IMR-90 (cell line): ENCODE data around the gene ZDHHC3. TPM values are rescaled to one million over a fixed set of nuclear protein-coding genes. Genes with fewer than 3 reads are reported as not detected.
A peak's percentile ranks its signal among the peaks of the same experiment; 100 is the strongest.

ENCODE experiments used
- ATAC-seq: fragments of 200-7000 bp; cut with Tn5 transposase; 2 replicates; pipeline ENCODE4 v1.9.1; 2020; ENCODE audit warnings: low read depth, mild to moderate bottlenecking, moderate library complexity
- BruUV-seq: library from RNA; stranded (reverse); fragments of 400-500 nt; replicated peaks from 2 replicates; lab custom pipeline; 2021; lab: Mats Ljungman, UMichigan
- CTCF ChIA-PET: fragments of 300-600 bp; formaldehyde crosslinking; extraction: SDS; loops from one replicate; lab custom pipeline; 2021; ENCODE audit warnings: antibody characterized with exemption; lab: Yijun Ruan, JAX
- POLR2A ChIA-PET: fragments of 300-600 bp; sonication (Branson Sonifier 250); formaldehyde crosslinking; loops from one replicate; lab custom pipeline; 2022; ENCODE audit warnings: antibody characterized with exemption; ENCODE audit not compliant: unreplicated experiment; lab: Charles Lee
- DNase-seq: peaks from one replicate; pipeline ENCODE4 v3.0.0; 2013
- H2AFZ ChIP-seq: replicated peaks from 2 replicates; pipeline ENCODE3; 2013; ENCODE audit warnings: low read length, mild to moderate bottlenecking; ENCODE audit not compliant: poor library complexity
- H2AK5ac ChIP-seq: 2 replicates; pipeline ENCODE4 v1.6.1; 2013; ENCODE audit warnings: low read depth, low read length, inconsistent platforms
- H2AK9ac ChIP-seq: replicated peaks from 2 replicates; pipeline ENCODE3; 2013; ENCODE audit warnings: mild to moderate bottlenecking, low read depth, low read length, moderate library complexity; ENCODE audit not compliant: poor library complexity
- H2BK120ac ChIP-seq: 2 replicates; pipeline ENCODE4 v1.6.1; 2013; ENCODE audit warnings: low read depth, low read length, inconsistent platforms
- H2BK15ac ChIP-seq: 3 replicates; pipeline ENCODE4 v1.6.1; 2013; ENCODE audit warnings: low read depth, low read length, inconsistent platforms
- H2BK20ac ChIP-seq: 2 replicates; pipeline ENCODE4 v1.6.1; 2013; ENCODE audit warnings: low read depth, mild to moderate bottlenecking, inconsistent platforms, low read length, moderate library complexity
- H2BK5ac ChIP-seq: 2 replicates; pipeline ENCODE4 v1.6.1; 2013; ENCODE audit warnings: mild to moderate bottlenecking, low read depth, low read length, inconsistent platforms; ENCODE audit not compliant: poor library complexity, severe bottlenecking
- H3K14ac ChIP-seq: replicated peaks from 2 replicates; pipeline ENCODE4 v1.6.1; 2013; ENCODE audit warnings: low read depth, low read length, inconsistent platforms
- H3K18ac ChIP-seq: 2 replicates; pipeline ENCODE4 v1.6.1; 2013; ENCODE audit warnings: low read depth, low read length, control low read depth
- H3K23ac ChIP-seq: 2 replicates; pipeline ENCODE4 v1.6.1; 2013; ENCODE audit warnings: low read depth, low read length, inconsistent platforms
- H3K27ac ChIP-seq: 2 replicates; pipeline ENCODE4 v1.5.1; 2013; ENCODE audit warnings: mild to moderate bottlenecking, control low read depth, low read length; ENCODE audit not compliant: insufficient read depth
- H3K27me3 ChIP-seq: 2 replicates; pipeline ENCODE4 v1.6.1; 2013; ENCODE audit warnings: low read length; ENCODE audit not compliant: control insufficient read depth, insufficient read depth
- H3K36me3 ChIP-seq: 2 replicates; pipeline ENCODE4 v1.6.1; 2013; ENCODE audit warnings: low read length, mixed read lengths; ENCODE audit not compliant: control insufficient read depth, insufficient read depth
- H3K4ac ChIP-seq: 2 replicates; pipeline ENCODE4 v1.6.1; 2013; ENCODE audit warnings: low read depth, low read length, inconsistent platforms
- H3K4me1 ChIP-seq: 2 replicates; pipeline ENCODE4 v1.6.1; 2013; ENCODE audit warnings: low read length, mixed read lengths; ENCODE audit not compliant: control insufficient read depth, insufficient read depth
- H3K4me2 ChIP-seq: 2 replicates; pipeline ENCODE4 v1.6.1; 2013; ENCODE audit warnings: low read depth, mild to moderate bottlenecking, control low read depth, low read length, moderate library complexity
- H3K4me3 ChIP-seq: 2 replicates; pipeline ENCODE4 v1.5.1; 2013; ENCODE audit warnings: low read depth, mild to moderate bottlenecking, control low read depth, low read length, moderate library complexity; ENCODE audit not compliant: insufficient read depth
- H3K56ac ChIP-seq: 2 replicates; pipeline ENCODE4 v1.6.1; 2013; ENCODE audit warnings: low read length, inconsistent platforms; ENCODE audit not compliant: insufficient read depth; ENCODE audit errors: extremely low read depth
- H3K79me1 ChIP-seq, 2 experiments: 2 replicates each; pipeline ENCODE4 v1.6.1; 2013; ENCODE audit warnings: low read length in 2 of 2, inconsistent platforms in 1 of 2, low read depth in 1 of 2
- H3K9ac ChIP-seq: 2 replicates; pipeline ENCODE4 v1.6.1; 2013; ENCODE audit warnings: low read depth, low read length, control low read depth
- H3K9me1 ChIP-seq: 2 replicates; pipeline ENCODE4 v1.6.1; 2013; ENCODE audit warnings: low read length, inconsistent platforms; ENCODE audit not compliant: insufficient read depth
- H3K9me3 ChIP-seq: 2 replicates; pipeline ENCODE4 v1.6.1; 2013; ENCODE audit warnings: low read length; ENCODE audit not compliant: control insufficient read depth, insufficient read depth
- H4K20me1 ChIP-seq: 2 replicates; pipeline ENCODE4 v1.6.1; 2013; ENCODE audit warnings: low read length, inconsistent platforms; ENCODE audit not compliant: insufficient read depth
- H4K5ac ChIP-seq: 2 replicates; pipeline ENCODE4 v1.6.1; 2013; ENCODE audit warnings: mild to moderate bottlenecking, low read depth, low read length, control low read depth
- H4K8ac ChIP-seq, 2 experiments: 2 replicates each; pipeline ENCODE4 v1.6.1; 2013; ENCODE audit warnings: low read depth in 2 of 2, low read length in 2 of 2, control low read depth in 1 of 2, inconsistent platforms in 1 of 2
- H4K91ac ChIP-seq: 2 replicates; pipeline ENCODE4 v1.6.1; 2013; ENCODE audit warnings: low read depth, low read length, inconsistent platforms; ENCODE audit not compliant: insufficient read depth
- BHLHE40 ChIP-seq: fragments of 150-350 bp; IDR thresholded peaks from 2 replicates; pipeline ENCODE4 v1.6.1; 2016; ENCODE audit warnings: mild to moderate bottlenecking, low read depth, low read length
- MAFK ChIP-seq: IDR thresholded peaks from 2 replicates; pipeline ENCODE4 v1.6.1; 2012; ENCODE audit warnings: low read depth, low read length, improper control_type of control experiment
- POLR2A ChIP-seq: IDR thresholded peaks from 2 replicates; pipeline ENCODE4 v1.6.1; 2012; ENCODE audit warnings: mild to moderate bottlenecking, low read depth, low read length
- RFX5 ChIP-seq: IDR thresholded peaks from 2 replicates; pipeline ENCODE4 v1.8.0; 2012; ENCODE audit warnings: low read depth, mild to moderate bottlenecking, low read length, moderate library complexity
- WGBS, 2 experiments: methylation state at CpG; one replicate each; pipeline versions ENCODE4 v1.1.5 to v1.1.7; 2013; ENCODE audit warnings: missing lambda C conversion rate in 2 of 2; ENCODE audit not compliant: insufficient read length in 1 of 2; ENCODE audit errors: extremely low coverage in 2 of 2; 5-methylcytosine and 5-hydroxymethylcytosine counted together
- dilution Hi-C: fragments of 300-500 bp; cut with HindIII; formaldehyde crosslinking; loops from one replicate; pipeline ENCODE4 v1.14.3; 2018; ENCODE audit warnings: low sequenced_read_pairs; ENCODE audit not compliant: unreplicated experiment
- in situ Hi-C: fragments of 300-500 bp; cut with MboI; formaldehyde crosslinking; loops from 3 replicates; pipeline ENCODE4 v1.14.3; 2019; ENCODE audit warnings: low sequenced_read_pairs, inconsistent platforms, mixed read lengths
- intact Hi-C: fragments of 100-400 bp; cut with micrococcal nuclease; formaldehyde crosslinking; loops from 2 replicates; pipeline ENCODE4 v1.10.0; 2022
- polyA plus RNA-seq, 3 experiments: library from polyadenylated mRNA; depleted of rRNA; stranded (reverse); fragments of >200 nt; gene quantifications; 2 replicates each; pipeline ENCODE4 v1.2.3, GENCODE V29; 2012; ENCODE audit warnings: low replicate concordance in 1 of 3
- total RNA-seq: library from RNA; depleted of rRNA; stranded (reverse); fragments of >200 nt; gene quantifications from 2 replicates; pipeline ENCODE4 v1.2.3, GENCODE V29; 2012

Gene ZDHHC3
- total and polyA plus RNA-seq, 2 of the 4 experiments (the other 2 are of a cell fraction), result 57.7 to 59.6 TPM

DNA sequence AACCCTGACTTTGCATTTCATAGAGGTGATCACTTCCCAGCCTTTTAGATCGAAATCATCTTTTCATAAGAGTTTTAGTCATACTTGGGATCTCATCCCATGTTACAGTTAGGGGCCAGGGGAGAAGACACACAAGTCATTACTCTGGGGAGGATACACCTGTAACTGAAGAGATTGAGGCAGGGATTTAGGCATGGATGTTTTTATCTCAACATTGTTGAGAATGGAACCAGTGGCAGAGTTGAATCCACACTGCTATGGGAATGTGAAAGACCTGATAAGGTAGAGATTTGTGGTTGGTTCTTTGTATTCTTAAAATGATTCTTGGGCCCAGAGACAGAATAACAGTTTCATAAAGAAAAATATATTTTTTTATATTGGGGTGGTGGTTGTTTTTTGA is 33.9 kb upstream of the ZDHHC3 start:
- in situ Hi-C loops, result no loop called here
- Histone ChIP-seq H3K4me1 (peaks cover 30% of the 10 kb centered on the region), H3K9ac (no peak overlapping the region), H2BK5ac (no peak overlapping the region), H2AK5ac (peak overlapping the region; percentile 71; the same call in 1 of the 2 replicates), H3K27ac (no peak overlapping the region), H3K23ac (no peak overlapping the region), H2BK120ac (peak overlapping the region; percentile 37; the same call in 1 of the 2 replicates), H3K9me1 (peaks cover 33% of the 10 kb centered on the region), H2AFZ (no peak overlapping the region), H2BK15ac (peak overlapping the region; percentile 42; the same call in 1 of the 3 replicates), H2AK9ac (no peak overlapping the region), H3K79me1 (peaks cover 0 to 31% of the 10 kb centered on the region in 2 experiments; a peak in 2 of 4 replicates), H4K91ac (0 out of 2 replicates have a peak overlapping the region, but pooled peaks have one; percentile 28), H4K5ac (no peak overlapping the region), H3K18ac (no peak overlapping the region), H4K20me1 (peaks cover 5% of the 10 kb centered on the region), H3K9me3 (no peaks in the 10 kb centered on the region), H3K36me3 (peaks cover 11% of the 10 kb centered on the region), H3K27me3 (no peaks in the 10 kb centered on the region), H2BK20ac (peak overlapping the region; percentile 87; the same call in 1 of the 2 replicates), H3K4me2 (no peak overlapping the region), H3K56ac (0 out of 2 replicates have a peak overlapping the region, but pooled peaks have one; percentile 3), H3K4me3 (no peak overlapping the region), H3K14ac (no peak overlapping the region), H4K8ac (no peak overlapping the region), H3K4ac (peak overlapping the region; percentile 86; the same call in 1 of the 2 replicates)
- ChIA-PET CTCF (no interaction called here), POLR2A (no interaction called here)
- intact Hi-C loops, result no loop called here
- no CpG with 5 or more reads among the region's 1 CpG for WGBS, 2 experiments
- ATAC-seq (no peak), DNase-seq (no peak)
- dilution Hi-C loops, result no loop called here
- BruUV-seq, result no TSS peak
- TF ChIP-seq RFX5 (no peak), BHLHE40 (no peak), MAFK (no peak), POLR2A (no peak)
